ENCODE results near the gene DYRK3.

The DYRK3 gene

GRCh38 chr1:206595581-206596318 is 39.6 kb upstream of the DYRK3 start:
- Histone ChIP-seq H4K20me1 (ENCODE audit: insufficient read depth, low read length) (no peaks in the 10 kb centered on the region), H2AFZ (ENCODE audit: low read depth, low read length) (no peak overlapping the region), H3K27me3 (ENCODE audit: insufficient read depth, low read length, poor library complexity) (no peaks in the 10 kb centered on the region), H3K9ac (ENCODE audit: low read depth, low read length) (no peak overlapping the region), H3K9me3 (ENCODE audit: insufficient read depth, low read length, severe bottlenecking) (no peaks in the 10 kb centered on the region), H3K4me1 (ENCODE audit: insufficient read depth, low read length) (no peaks in the 10 kb centered on the region), H3K27ac (ENCODE audit: low read length) (no peak overlapping the region), H3K4me2 (ENCODE audit: insufficient read depth, low read length) (no peak overlapping the region), H3K36me3 (ENCODE audit: insufficient read depth, low read length) (peaks cover 91% of the 10 kb centered on the region), H3K79me2 (ENCODE audit: insufficient read depth, low read length) (no peaks in the 10 kb centered on the region), H3K4me3 (ENCODE audit: low read depth in 1 of 2, low read length in 2 of 2) (no peak overlapping the region)
- DNase-seq (no peak), ATAC-seq (ENCODE audit: insufficient read depth, low read depth) (no peak)
- TF ChIP-seq CTCF (IDR thresholded peaks at IDR 0.05; ENCODE audit: borderline replicate concordance, extremely low read depth, low read length, poor library complexity, severe bottlenecking) (no peak), EZH2 (IDR thresholded peaks at IDR 0.05; ENCODE audit: borderline replicate concordance, low read depth, low read length, severe bottlenecking) (no peak)

DNA sequence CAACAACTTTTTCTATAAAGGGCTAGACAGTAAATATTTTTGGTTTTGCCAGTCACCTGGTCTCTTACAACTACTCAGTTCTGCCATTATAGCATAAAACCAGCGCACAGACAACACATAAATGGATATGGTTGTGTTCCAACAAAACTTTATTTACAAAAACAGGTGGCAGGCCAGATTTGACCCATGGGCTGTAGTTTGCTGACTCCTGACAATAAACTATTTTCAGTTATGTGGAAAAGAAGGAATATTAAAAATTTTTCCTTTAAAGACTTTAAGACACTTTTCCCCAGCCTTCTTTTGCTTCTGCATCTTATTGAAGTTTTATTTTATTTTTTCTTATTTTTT is 39.0 kb upstream of the DYRK3 start:
- Histone ChIP-seq H3K9me3 (ENCODE audit: insufficient read depth, low read length, severe bottlenecking) (no peaks in the 10 kb centered on the region), H3K4me3 (ENCODE audit: low read depth in 1 of 2, low read length in 2 of 2) (no peak overlapping the region), H3K36me3 (ENCODE audit: insufficient read depth, low read length) (peaks cover 91% of the 10 kb centered on the region), H3K79me2 (ENCODE audit: insufficient read depth, low read length) (no peaks in the 10 kb centered on the region), H2AFZ (ENCODE audit: low read depth, low read length) (no peak overlapping the region), H3K27ac (ENCODE audit: low read length) (no peak overlapping the region), H3K4me1 (ENCODE audit: insufficient read depth, low read length) (no peaks in the 10 kb centered on the region), H3K4me2 (ENCODE audit: insufficient read depth, low read length) (no peak overlapping the region), H3K9ac (ENCODE audit: low read depth, low read length) (no peak overlapping the region), H3K27me3 (ENCODE audit: insufficient read depth, low read length, poor library complexity) (no peaks in the 10 kb centered on the region), H4K20me1 (ENCODE audit: insufficient read depth, low read length) (no peaks in the 10 kb centered on the region)
- ATAC-seq (ENCODE audit: insufficient read depth, low read depth) (no peak), DNase-seq (no peak)
- TF ChIP-seq EZH2 (IDR thresholded peaks at IDR 0.05; ENCODE audit: borderline replicate concordance, low read depth, low read length, severe bottlenecking) (no peak), CTCF (IDR thresholded peaks at IDR 0.05; ENCODE audit: borderline replicate concordance, extremely low read depth, low read length, poor library complexity, severe bottlenecking) (no peak)

- H4K20me1 ChIP-seq (ENCODE audit: insufficient read depth, low read length): no peaks in the 10 kb centered on the region
- no peak overlapping the region for H3K9ac ChIP-seq (ENCODE audit: low read depth, low read length)
- no peaks in the 10 kb centered on the region for H3K27me3 ChIP-seq (ENCODE audit: insufficient read depth, low read length, poor library complexity)
- TF ChIP-seq EZH2 (IDR thresholded peaks at IDR 0.05; ENCODE audit: borderline replicate concordance, low read depth, low read length, severe bottlenecking): no peak
- no peak for TF ChIP-seq CTCF (IDR thresholded peaks at IDR 0.05; ENCODE audit: borderline replicate concordance, extremely low read depth, low read length, poor library complexity, severe bottlenecking)
- no peak overlapping the region for H3K4me2 ChIP-seq (ENCODE audit: insufficient read depth, low read length)
- no peak overlapping the region for H3K27ac ChIP-seq (ENCODE audit: low read length)
- no peaks in the 10 kb centered on the region for H3K4me1 ChIP-seq (ENCODE audit: insufficient read depth, low read length)
- H3K4me3 ChIP-seq (ENCODE audit: low read depth in 1 of 2, low read length in 2 of 2): no peak overlapping the region
- no peak for DNase-seq
- peaks cover 86% of the 10 kb centered on the region for H3K36me3 ChIP-seq (ENCODE audit: insufficient read depth, low read length)
- H3K79me2 ChIP-seq (ENCODE audit: insufficient read depth, low read length): no peaks in the 10 kb centered on the region
- ATAC-seq (ENCODE audit: insufficient read depth, low read depth): no peak
- H2AFZ ChIP-seq (ENCODE audit: low read depth, low read length): no peak overlapping the region
- H3K9me3 ChIP-seq (ENCODE audit: insufficient read depth, low read length, severe bottlenecking): no peaks in the 10 kb centered on the region
Measured at GRCh38 chr1:206600527-206600926, 34.8 kb upstream of the DYRK3 start.

Data from DND-41 (cell line).